Mammary epithelial cell (primary cell): Measurements from ENCODE around the gene LRGUK.

Source experiments
- EZH2 ChIP-seq: IDR thresholded peaks from 2 replicates; pipeline ENCODE4 v1.6.1; 2012; ENCODE audit warnings: low read length, inconsistent platforms, borderline replicate concordance
- TF ChIP-seq, protein P1 (sequence below), 2 donors: IDR thresholded peaks in 1 of 2; conservative IDR thresholded peaks in 1 of 2; 2 replicates each; pipeline ENCODE4 v1.5.1; 2011 to 2012; ENCODE audit warnings: inconsistent platforms in 2 of 2, low read length in 2 of 2, mild to moderate bottlenecking in 2 of 2, control low read depth in 1 of 2, low read depth in 1 of 2; ENCODE audit not compliant: insufficient read depth in 1 of 2; ENCODE audit errors: extremely low read depth in 1 of 2

DNA sequence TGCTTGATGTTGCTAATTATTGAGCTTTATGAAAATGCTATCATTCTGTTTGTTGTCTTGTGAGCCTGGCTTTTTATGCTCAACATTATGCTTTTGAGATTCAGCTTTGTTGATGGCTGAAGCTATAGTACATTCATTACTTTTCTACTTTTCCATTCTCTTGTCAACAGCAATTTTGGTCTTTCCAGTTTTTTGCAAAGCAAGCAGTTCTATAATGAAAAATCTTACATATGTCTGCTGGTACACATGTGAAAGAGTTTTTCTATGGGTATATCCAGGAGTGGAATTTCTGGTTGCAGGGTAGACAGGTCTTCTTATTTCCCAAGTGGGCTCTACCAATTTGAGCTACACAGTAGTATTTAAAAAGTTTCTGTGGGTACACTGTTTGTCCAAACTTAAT lies 152.8 kb downstream of the LRGUK start:
- TF ChIP-seq, protein P1, sequence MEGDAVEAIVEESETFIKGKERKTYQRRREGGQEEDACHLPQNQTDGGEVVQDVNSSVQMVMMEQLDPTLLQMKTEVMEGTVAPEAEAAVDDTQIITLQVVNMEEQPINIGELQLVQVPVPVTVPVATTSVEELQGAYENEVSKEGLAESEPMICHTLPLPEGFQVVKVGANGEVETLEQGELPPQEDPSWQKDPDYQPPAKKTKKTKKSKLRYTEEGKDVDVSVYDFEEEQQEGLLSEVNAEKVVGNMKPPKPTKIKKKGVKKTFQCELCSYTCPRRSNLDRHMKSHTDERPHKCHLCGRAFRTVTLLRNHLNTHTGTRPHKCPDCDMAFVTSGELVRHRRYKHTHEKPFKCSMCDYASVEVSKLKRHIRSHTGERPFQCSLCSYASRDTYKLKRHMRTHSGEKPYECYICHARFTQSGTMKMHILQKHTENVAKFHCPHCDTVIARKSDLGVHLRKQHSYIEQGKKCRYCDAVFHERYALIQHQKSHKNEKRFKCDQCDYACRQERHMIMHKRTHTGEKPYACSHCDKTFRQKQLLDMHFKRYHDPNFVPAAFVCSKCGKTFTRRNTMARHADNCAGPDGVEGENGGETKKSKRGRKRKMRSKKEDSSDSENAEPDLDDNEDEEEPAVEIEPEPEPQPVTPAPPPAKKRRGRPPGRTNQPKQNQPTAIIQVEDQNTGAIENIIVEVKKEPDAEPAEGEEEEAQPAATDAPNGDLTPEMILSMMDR (conservative IDR thresholded peaks at IDR 0.05 in 1 of 2, IDR thresholded peaks at IDR 0.05 in 1 of 2; ENCODE audit: extremely low read depth in 1 of 2, insufficient read depth in 1 of 2, low read depth in 1 of 2, low read length in 2 of 2), result no peak
- TF ChIP-seq EZH2, result no peak
